ENCODE measurements around the gene HIPK3.

DNA sequence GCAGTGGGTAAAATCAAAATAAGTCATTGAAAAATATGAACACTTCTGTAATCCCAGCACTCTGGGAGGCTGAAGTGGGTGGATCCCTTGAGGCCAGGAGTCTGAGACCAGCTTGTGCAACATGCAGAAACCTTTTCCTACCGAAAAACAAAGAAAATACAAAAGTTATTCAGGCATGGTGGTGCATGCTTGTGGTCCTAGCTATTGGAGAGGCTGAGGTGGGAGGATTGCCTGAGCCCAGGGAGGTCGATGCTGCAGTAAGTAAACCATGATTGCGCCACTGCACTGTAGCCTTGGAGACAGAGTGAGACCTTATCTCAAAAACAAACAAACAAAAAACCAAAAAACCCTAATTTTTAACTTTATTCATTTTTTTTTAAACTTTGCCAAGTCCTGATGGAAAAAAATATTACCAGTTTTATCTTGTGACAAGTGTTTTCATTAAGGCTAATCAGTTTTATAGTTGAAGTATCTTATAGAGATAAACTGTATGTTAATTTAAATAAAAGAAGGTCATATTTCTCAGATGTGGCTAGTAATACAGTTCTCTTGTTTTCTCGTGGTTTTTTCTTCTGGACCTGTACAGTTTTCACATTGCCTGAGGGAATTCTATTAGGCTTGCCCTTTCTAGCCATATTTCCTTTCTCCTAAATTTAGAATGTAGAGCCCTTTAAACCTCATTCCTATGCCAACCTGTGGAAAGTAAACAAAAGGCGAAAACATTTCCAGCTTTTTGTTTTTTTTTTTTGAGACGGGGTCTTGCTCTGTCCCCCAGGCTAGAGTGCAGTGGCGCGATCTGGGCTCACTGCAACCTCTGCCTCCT, 9.4 kb downstream of the HIPK3 start:
- TF ChIP-seq, protein P1, sequence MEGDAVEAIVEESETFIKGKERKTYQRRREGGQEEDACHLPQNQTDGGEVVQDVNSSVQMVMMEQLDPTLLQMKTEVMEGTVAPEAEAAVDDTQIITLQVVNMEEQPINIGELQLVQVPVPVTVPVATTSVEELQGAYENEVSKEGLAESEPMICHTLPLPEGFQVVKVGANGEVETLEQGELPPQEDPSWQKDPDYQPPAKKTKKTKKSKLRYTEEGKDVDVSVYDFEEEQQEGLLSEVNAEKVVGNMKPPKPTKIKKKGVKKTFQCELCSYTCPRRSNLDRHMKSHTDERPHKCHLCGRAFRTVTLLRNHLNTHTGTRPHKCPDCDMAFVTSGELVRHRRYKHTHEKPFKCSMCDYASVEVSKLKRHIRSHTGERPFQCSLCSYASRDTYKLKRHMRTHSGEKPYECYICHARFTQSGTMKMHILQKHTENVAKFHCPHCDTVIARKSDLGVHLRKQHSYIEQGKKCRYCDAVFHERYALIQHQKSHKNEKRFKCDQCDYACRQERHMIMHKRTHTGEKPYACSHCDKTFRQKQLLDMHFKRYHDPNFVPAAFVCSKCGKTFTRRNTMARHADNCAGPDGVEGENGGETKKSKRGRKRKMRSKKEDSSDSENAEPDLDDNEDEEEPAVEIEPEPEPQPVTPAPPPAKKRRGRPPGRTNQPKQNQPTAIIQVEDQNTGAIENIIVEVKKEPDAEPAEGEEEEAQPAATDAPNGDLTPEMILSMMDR (IDR thresholded peaks at IDR 0.05): no peak
- TF ChIP-seq POLR2A (IDR thresholded peaks at IDR 0.05) (no peak), POLR2AphosphoS5 (IDR thresholded peaks at IDR 0.05) (no peak), EP300 (IDR thresholded peaks at IDR 0.05) (no peak)

All from sigmoid colon (tissue), 4 donors.